Neural cell (in vitro differentiated cells): ENCODE results near the gene HELZ.

Experiments
- EP300 ChIP-seq: fragments of 450-650 bp; conservative IDR thresholded peaks from 2 replicates; pipeline ENCODE4 v1.6.1; 2014; ENCODE audit warnings: antibody characterized with exemption, mild to moderate bottlenecking, moderate library complexity; ENCODE audit not compliant: poor library complexity, severe bottlenecking
- EZH2 ChIP-seq: fragments of 200-600, 300-800 bp; shearing (Covaris generic), sonication (generic); IDR thresholded peaks from 2 replicates; pipeline ENCODE4 v1.6.1; 2014; ENCODE audit warnings: antibody characterized with exemption, low read length, borderline replicate concordance, mild to moderate bottlenecking; ENCODE audit not compliant: insufficient read depth, poor library complexity, severe bottlenecking
- SMC3 ChIP-seq: fragments of 450-650 bp; conservative IDR thresholded peaks from 2 replicates; pipeline ENCODE4 v1.6.1; 2014; ENCODE audit warnings: antibody characterized with exemption, mild to moderate bottlenecking, moderate library complexity; ENCODE audit not compliant: poor library complexity
- TAF1 ChIP-seq: IDR thresholded peaks from 2 replicates; pipeline ENCODE4 v1.6.1; 2012; ENCODE audit warnings: low read depth
- TF ChIP-seq, protein P1 (sequence below): fragments of 450-650 bp; IDR thresholded peaks from 2 replicates; pipeline ENCODE4 v1.5.1; 2014; ENCODE audit warnings: antibody characterized with exemption, mild to moderate bottlenecking, moderate library complexity; ENCODE audit not compliant: poor library complexity, severe bottlenecking
- TF ChIP-seq, protein P2 (sequence below): IDR thresholded peaks from 2 replicates; pipeline ENCODE4 v1.6.1; 2012; ENCODE audit warnings: borderline replicate concordance

DNA sequence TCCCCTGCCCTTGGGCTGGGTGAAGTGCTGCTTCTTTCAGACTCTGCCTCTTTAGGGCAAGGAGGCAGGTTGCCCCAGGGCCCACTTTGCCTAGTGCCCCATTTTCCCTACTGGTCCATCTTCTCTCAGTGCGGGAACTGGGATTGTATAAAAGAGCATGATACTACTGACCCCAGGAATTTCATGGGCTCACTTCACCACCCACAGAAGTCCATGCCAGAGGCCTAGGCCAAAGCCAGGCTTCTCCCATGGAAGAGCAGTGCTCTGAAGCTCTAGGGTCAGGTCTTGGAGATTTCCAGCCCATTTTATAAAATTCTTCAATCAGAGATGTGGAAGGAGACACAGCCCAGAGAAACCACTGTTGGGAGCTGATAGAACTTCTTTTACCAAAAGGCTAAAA, 194.9 kb downstream of the HELZ start:
- TF ChIP-seq EZH2 = no peak
- TF ChIP-seq, protein P1, sequence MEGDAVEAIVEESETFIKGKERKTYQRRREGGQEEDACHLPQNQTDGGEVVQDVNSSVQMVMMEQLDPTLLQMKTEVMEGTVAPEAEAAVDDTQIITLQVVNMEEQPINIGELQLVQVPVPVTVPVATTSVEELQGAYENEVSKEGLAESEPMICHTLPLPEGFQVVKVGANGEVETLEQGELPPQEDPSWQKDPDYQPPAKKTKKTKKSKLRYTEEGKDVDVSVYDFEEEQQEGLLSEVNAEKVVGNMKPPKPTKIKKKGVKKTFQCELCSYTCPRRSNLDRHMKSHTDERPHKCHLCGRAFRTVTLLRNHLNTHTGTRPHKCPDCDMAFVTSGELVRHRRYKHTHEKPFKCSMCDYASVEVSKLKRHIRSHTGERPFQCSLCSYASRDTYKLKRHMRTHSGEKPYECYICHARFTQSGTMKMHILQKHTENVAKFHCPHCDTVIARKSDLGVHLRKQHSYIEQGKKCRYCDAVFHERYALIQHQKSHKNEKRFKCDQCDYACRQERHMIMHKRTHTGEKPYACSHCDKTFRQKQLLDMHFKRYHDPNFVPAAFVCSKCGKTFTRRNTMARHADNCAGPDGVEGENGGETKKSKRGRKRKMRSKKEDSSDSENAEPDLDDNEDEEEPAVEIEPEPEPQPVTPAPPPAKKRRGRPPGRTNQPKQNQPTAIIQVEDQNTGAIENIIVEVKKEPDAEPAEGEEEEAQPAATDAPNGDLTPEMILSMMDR = no peak
- no peak for TF ChIP-seq TAF1
- TF ChIP-seq EP300 = no peak
- TF ChIP-seq SMC3 = no peak
- TF ChIP-seq, protein P2, sequence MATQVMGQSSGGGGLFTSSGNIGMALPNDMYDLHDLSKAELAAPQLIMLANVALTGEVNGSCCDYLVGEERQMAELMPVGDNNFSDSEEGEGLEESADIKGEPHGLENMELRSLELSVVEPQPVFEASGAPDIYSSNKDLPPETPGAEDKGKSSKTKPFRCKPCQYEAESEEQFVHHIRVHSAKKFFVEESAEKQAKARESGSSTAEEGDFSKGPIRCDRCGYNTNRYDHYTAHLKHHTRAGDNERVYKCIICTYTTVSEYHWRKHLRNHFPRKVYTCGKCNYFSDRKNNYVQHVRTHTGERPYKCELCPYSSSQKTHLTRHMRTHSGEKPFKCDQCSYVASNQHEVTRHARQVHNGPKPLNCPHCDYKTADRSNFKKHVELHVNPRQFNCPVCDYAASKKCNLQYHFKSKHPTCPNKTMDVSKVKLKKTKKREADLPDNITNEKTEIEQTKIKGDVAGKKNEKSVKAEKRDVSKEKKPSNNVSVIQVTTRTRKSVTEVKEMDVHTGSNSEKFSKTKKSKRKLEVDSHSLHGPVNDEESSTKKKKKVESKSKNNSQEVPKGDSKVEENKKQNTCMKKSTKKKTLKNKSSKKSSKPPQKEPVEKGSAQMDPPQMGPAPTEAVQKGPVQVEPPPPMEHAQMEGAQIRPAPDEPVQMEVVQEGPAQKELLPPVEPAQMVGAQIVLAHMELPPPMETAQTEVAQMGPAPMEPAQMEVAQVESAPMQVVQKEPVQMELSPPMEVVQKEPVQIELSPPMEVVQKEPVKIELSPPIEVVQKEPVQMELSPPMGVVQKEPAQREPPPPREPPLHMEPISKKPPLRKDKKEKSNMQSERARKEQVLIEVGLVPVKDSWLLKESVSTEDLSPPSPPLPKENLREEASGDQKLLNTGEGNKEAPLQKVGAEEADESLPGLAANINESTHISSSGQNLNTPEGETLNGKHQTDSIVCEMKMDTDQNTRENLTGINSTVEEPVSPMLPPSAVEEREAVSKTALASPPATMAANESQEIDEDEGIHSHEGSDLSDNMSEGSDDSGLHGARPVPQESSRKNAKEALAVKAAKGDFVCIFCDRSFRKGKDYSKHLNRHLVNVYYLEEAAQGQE = no peak
